G401.6 (cell line): Measurements from ENCODE around the gene RNF182.
"Not testable (repeated sequence)": the region's sequence is repeated elsewhere in the genome, so short reads cannot be mapped to it uniquely, and the experiment has no call there.

Experiments
- FAIRE-seq: peaks from 2 replicates; lab custom pipeline; 2012; peaks lifted over from hg19 to GRCh38; lab: Jason Lieb, UNC

RNF182 gene

DNA sequence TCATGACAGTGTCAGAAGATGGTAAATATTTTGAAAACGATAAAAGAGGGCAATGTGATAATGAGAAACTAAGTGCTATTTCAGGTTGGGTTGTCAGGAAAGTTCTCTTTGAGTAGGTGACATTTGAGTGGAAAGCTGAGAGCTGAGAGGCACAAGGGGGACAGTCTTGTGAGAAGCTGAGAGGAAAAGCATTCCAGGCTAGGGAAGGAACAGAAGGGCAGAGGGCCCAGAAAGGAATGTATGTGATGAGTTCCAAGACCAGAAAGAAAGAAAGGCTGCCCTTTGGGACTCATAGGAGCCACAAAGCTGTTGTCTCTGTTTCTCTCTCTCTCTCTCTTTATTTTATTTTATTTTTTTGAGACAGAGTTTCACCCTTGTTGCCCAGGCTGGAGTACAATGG lies 7.6 kb upstream of the RNF182 start:
- FAIRE-seq, result no peak

GRCh38 chr6:13918686-13919250 lies 6.0 kb upstream of the RNF182 start:
- no peak for FAIRE-seq

- FAIRE-seq, result no peak
These were observed 4.9 kb upstream of the RNF182 start for GRCh38 chr6:13919861-13920260.

- no peak for FAIRE-seq
These were observed 4.2 kb upstream of the RNF182 start for GRCh38 chr6:13920552-13920951.

DNA sequence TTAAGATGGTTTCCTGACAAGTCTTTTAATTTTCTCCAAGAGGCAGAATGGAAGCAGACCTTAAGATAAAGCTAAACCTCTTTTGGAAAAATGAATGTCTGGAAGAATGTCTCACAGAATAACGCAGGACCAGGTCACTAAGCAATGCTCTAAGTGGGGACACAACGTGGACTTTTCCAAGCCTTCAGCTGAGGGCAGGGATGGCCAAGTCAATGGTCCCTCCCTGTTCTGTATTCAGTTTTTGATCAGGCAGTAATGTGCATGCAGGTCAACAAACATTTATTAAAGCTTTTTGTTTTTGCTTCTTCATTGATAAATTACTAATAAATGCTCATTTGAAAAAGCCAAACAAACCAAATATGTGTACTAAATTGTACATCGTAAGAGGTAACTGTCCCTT lies 2.0 kb upstream of the RNF182 start:
- FAIRE-seq, result no peak

- FAIRE-seq, result no peak
These were observed 1.1 kb upstream of the RNF182 start for GRCh38 chr6:13923527-13924145.

DNA sequence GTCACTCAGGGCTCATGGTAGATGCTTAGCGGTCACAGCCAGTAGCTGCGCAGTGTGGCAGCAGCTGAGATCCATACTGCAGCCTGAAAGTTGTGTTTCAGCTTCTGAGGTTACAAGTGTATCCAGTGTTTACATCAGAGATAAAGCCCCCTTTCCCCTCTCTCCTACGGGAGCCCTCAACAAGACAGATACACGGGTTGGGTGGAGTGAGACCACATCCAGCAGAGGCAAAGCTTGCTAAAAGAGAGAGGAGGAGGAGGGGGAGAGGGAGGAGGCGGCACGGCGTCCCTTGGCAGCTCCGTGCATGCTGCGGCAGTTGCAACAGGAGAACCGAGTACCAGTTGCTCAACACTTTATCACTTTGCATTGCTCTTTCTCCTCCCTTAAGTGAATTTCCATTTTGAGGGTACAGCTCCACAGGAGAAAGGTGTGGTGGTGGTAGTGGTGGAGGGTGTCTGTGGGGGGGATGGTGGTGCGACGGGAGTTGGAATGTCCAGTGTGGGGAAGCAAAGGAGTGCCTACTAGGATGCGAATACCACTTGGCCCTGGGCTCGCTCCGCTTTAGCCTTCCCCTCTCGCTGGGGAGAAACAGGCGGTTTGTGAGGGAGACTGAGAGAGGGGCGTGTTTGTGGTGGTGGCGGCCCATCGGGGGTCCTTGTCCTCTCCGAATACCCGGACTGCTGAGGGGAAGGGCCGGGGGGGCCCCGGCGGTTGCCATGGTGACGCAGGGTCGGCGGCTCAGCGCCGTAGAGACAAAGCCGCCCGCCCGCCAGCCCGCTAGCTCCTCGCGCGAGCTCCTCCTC lies 405 bp upstream of the RNF182 start:
- FAIRE-seq, result no peak

DNA sequence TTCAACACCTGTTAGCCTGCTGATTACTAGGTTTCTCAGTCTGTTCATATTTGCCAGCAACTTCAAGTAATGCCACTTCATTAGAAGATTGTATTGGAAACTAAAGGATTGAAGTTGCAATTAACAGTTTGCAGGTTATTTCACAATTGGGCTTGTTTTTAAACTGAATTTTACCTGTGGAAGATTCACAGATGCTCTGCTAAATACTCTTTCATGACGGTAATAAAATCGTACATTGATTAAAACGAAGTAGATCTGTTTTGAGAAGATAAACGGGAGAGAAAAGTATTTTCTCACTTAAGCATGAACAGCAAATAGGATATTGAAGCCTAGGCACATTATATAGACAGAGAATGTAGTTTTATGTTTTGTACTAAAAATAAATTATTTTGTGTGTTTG lies 1.6 kb downstream of the RNF182 start:
- peak; percentile 68 for FAIRE-seq

DNA sequence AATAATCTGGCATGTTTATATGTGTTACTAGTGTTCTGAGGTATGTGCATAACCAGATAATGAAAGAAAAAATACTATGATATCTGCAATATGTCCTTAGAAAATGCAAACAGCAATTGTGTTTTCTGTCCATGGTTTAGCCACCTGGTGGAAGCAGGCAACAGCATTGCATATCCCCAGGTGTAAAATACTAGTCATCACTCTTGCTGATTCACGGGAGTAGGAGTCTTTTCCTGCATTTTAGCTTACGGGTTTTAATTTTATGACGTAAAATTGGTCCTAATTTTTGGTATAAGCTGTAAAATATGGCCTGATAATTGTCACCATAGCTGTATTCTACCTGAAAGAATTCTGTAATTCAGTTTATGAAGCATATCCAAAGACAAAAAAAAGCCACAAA lies 2.5 kb downstream of the RNF182 start:
- FAIRE-seq, result peak; percentile 48

DNA sequence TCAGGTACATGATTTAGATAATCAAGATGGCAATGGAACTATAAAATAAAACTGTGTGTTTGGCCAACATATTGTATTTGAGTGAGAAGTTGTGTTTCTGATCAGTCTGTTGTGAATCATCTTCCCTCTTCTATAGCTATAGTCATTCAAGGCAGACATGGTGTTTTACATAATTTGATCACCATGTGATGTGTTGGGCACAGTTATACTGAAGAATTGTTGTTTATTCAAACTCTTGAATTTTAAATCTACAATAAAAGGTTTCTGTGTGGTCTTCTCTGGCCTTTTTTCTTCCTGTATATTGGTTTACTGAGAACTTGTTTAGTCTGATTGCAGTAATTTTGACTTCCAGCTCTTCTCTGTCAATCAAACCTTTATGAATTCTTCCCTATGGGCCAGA lies 4.4 kb downstream of the RNF182 start:
- FAIRE-seq, result no peak

DNA sequence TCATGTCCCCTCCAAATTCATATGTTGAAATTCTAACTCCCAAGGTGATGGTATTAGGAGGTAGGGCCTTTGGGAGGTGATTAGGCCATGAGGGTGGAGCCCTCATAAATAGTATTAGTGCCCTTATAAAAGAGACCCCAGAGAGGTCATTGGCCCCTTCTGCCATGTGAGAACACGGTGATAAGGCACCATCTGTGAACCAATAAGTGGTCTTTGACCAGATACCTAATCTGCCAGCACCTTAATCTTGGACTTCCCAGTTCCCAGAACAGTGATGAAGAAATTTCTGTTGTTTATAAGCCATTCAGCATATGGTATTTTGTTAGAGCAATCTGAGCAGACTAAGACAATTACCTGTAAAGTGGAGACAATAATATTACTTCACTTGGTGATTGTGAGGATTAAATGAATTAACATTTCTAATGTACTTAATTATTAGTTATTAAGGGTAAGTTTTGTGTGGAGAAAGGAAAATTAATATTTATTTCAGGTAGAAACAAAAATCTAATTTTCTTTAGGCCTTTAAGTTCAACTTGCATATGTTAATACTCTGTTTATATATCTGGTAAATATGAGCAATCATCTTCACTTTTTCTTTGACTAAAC lies 7.1 kb downstream of the RNF182 start:
- FAIRE-seq, result no peak

GRCh38 chr6:13932785-13933184 lies 8.0 kb downstream of the RNF182 start:
- FAIRE-seq, result no peak

DNA sequence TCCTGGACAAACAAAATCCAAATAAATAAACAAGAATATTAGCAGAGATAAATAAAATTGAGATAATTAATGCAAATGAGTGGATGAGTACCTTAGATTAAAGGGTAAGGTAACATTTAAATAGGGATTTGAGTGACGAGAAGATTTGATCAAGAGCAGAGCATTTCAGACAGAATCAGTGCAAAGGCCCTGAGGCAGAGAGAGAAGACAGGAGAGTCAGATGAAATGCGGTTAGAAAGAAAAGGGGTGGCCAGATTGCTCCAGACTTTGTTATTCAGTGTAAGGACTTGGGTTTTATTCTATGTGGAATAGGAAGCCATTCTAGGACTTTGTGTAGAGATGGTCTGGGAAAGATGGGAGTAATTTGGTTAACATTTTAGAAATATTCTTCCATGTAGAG lies 10.0 kb downstream of the RNF182 start:
- no peak for FAIRE-seq

DNA sequence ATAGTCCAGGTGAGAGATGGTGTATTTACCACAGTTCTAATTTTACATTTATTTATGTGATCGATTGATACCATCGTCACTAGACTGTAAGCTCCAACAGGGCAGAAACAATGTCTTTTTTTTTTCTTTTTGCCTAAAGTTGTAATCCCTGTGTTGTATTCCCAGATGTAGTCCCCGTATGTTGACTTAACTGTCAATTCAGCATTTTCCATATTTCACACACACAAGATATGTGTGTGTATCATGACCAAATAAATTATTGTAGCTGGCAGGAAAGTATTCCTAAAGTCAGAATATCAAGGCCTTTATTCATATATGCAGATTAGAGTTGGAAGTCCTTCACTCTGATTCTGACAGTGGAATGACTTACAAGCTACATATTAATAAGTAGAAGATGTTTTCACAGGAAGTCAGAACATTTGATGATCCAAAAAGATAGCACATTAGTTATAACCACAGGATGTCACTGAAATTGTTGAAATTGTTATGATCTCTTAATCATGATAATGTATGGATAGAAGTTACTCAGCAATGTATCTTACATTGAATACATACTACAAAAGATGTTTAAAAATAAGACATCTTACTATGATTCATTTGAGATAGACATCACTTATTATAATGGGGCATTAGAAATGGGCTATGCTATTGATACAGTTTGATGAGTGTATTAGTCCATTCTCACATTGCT lies 10.6 kb downstream of the RNF182 start:
- no peak for FAIRE-seq

DNA sequence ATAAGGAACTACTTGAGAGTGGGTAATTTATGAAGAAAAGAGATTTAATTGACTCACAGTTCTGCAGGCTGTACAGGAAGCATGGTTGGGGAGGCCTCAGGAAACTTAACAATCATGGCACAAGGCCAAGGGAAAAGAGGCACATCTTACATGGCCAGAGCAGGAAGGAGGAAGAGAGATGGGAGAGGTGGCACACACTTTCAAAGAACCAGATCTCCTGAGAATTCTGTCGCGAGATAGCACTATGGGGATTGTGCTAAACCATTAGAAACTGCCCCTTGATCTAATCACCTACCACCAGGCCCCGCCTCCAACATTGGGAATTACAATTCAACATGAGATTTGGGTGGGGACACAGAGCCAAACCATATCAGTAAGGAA lies 11.1 kb downstream of the RNF182 start:
- not testable (repeated sequence) for FAIRE-seq

- no peak for FAIRE-seq
These were observed 17.1 kb downstream of the RNF182 start for GRCh38 chr6:13941902-13942301.

- FAIRE-seq, result no peak
These were observed 19.2 kb downstream of the RNF182 start for GRCh38 chr6:13943943-13944342.

DNA sequence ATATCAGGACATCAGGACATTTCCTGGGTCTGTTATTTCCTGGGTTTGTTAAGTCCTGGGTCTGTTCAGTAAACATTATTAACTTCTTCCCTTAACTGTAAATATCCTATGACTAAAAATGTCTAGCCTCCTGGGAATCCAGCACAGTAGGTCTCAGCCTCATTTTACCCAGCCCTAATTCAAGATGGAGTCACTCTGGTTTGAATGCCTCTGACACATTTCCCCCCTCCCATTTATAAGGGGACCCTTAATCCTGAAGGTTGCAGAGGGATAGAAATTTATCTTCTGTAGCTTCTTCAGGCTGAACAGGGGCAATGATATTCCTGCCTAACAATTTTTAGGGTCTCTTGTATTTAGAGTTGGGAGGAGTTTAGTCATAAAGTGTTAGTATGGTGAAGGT lies 21.8 kb downstream of the RNF182 start:
- FAIRE-seq, result no peak

GRCh38 chr6:13947611-13948178 lies 22.9 kb downstream of the RNF182 start:
- no peak for FAIRE-seq

GRCh38 chr6:13952101-13952500 lies 27.3 kb downstream of the RNF182 start:
- FAIRE-seq, result no peak

- FAIRE-seq, result peak; percentile 99
These were observed 28.4 kb downstream of the RNF182 start for GRCh38 chr6:13953061-13953705.

DNA sequence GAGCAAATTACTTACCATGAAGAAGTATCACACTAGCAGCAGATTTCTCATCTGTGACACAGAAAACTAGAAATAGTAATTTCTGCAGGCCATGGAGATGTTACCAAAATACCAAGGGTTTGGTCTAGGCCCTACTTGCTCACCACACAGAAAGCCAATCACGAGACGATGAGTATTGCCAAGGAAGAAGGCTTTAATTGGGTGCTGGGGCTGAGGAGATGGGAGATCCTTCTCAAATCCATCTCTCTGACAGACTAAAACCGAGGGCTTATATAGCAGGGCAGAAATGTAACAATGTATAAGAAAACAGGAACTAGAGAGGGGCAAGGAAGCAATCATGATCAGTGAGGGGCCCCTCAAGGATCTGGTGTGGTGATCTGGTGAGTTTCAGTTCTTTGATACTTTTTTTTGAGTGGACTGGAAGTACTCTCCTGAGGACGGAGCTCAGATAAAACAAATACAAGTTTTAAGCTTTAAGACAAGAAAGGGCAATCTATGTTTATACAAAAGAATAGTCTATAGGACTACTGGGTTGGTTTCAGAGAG lies 40.9 kb downstream of the RNF182 start:
- no peak for FAIRE-seq
